ENCODE data around the gene SCN3B.

DNA sequence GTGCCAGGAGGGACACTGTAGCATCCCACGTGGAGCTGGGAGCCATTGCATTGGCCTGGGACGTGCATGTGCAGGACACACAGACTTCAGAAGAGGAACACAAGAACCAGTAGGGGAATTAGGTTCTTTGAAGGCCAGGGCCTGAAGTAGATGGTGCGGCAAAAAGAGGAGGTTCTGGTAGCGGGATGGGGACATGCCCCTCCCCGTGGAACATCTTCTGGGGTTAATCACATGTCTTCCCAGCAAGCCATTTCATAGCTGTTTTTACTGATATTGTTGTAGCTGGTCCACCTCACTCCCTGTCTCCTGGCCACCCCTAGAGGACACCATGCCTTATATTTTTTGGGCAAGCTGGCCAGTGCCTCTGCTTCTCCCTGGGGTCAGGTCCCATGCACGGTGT is 74.3 kb downstream of the SCN3B start:
- TF ChIP-seq, protein P1, sequence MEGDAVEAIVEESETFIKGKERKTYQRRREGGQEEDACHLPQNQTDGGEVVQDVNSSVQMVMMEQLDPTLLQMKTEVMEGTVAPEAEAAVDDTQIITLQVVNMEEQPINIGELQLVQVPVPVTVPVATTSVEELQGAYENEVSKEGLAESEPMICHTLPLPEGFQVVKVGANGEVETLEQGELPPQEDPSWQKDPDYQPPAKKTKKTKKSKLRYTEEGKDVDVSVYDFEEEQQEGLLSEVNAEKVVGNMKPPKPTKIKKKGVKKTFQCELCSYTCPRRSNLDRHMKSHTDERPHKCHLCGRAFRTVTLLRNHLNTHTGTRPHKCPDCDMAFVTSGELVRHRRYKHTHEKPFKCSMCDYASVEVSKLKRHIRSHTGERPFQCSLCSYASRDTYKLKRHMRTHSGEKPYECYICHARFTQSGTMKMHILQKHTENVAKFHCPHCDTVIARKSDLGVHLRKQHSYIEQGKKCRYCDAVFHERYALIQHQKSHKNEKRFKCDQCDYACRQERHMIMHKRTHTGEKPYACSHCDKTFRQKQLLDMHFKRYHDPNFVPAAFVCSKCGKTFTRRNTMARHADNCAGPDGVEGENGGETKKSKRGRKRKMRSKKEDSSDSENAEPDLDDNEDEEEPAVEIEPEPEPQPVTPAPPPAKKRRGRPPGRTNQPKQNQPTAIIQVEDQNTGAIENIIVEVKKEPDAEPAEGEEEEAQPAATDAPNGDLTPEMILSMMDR (IDR thresholded peaks at IDR 0.05): no peak
- TF ChIP-seq POLR2A (IDR thresholded peaks at IDR 0.05): no peak

Measured in testis (tissue), 2 donors.